Common myeloid progenitor, CD34-positive (primary cell): ENCODE results near the gene SPATA31C1.
A peak's percentile ranks its signal among the peaks of the same experiment; 100 is the strongest.
"Not testable (repeated sequence)": the region's sequence is repeated elsewhere in the genome, so short reads cannot be mapped to it uniquely, and the experiment has no call there.

Experiments
- CTCF ChIA-PET: fragments of 350-600 bp; sonication (Branson Sonifier 250); formaldehyde crosslinking; loops from one replicate; lab custom pipeline; 2021; ENCODE audit warnings: antibody characterized with exemption; lab: Charles Lee
- POLR2A ChIA-PET: fragments of 350-600 bp; sonication (Branson Sonifier 250); formaldehyde crosslinking; loops from one replicate; lab custom pipeline; 2021; ENCODE audit warnings: antibody characterized with exemption; lab: Charles Lee
- DNase-seq, 3 donors: peaks; one replicate each; pipeline versions ENCODE4 v3.0.0 to v3.0.0-alpha.2; 2013
- H3K27ac ChIP-seq, 2 experiments: 1 replicate in 1 of 2; 2 replicates in 1 of 2; pipeline ENCODE4 v1.7.0; 2013; ENCODE audit warnings: inconsistent platforms in 2 of 2, low read length in 2 of 2, mild to moderate bottlenecking in 2 of 2, low read depth in 1 of 2, moderate library complexity in 1 of 2; ENCODE audit not compliant: severe bottlenecking in 2 of 2, insufficient read depth in 1 of 2, poor library complexity in 1 of 2
- H3K27me3 ChIP-seq, 5 experiments: replicated peaks in 2 of 5; 1 replicate in 3 of 5; 2 replicates in 2 of 5; pipeline versions ENCODE4 v1.6.1 to v1.7.0; 2013; ENCODE audit warnings: low read length in 4 of 5, mild to moderate bottlenecking in 2 of 5, moderate library complexity in 2 of 5, inconsistent platforms in 1 of 5; ENCODE audit not compliant: insufficient read depth in 5 of 5, control insufficient read depth in 4 of 5
- H3K36me3 ChIP-seq, 4 experiments: 1 replicate in 2 of 4; 2 replicates in 2 of 4; pipeline versions ENCODE4 v1.6.1 to v1.7.0; 2013; ENCODE audit warnings: low read length in 3 of 4, control low read depth in 1 of 4, mild to moderate bottlenecking in 1 of 4; ENCODE audit not compliant: control insufficient read depth in 4 of 4, insufficient read depth in 4 of 4
- H3K4me1 ChIP-seq, 4 experiments: 1 replicate in 3 of 4; 2 replicates in 1 of 4; pipeline versions ENCODE4 v1.6.1 to v1.7.1; 2013; ENCODE audit warnings: low read length in 3 of 4, mild to moderate bottlenecking in 3 of 4, control low read depth in 1 of 4, inconsistent platforms in 1 of 4, moderate library complexity in 1 of 4; ENCODE audit not compliant: control insufficient read depth in 4 of 4, insufficient read depth in 4 of 4; ENCODE audit errors: control extremely low read depth in 1 of 4
- H3K4me3 ChIP-seq, 7 experiments: 1 replicate in 4 of 7; 2 replicates in 3 of 7; pipeline versions ENCODE4 v1.5.1 to v1.7.0; 2013; ENCODE audit warnings: mild to moderate bottlenecking in 7 of 7, low read length in 6 of 7, moderate library complexity in 6 of 7, inconsistent platforms in 2 of 7, low read depth in 2 of 7, control low read depth in 1 of 7; ENCODE audit not compliant: insufficient read depth in 4 of 7, control insufficient read depth in 1 of 7; ENCODE audit errors: extremely low read depth in 1 of 7
- H3K9me3 ChIP-seq, 5 experiments: 1 replicate in 4 of 5; 2 replicates in 1 of 5; pipeline versions ENCODE4 v1.6.1 to v1.7.1; 2013; ENCODE audit warnings: low read length in 4 of 5, mild to moderate bottlenecking in 2 of 5, inconsistent platforms in 1 of 5, low read depth in 1 of 5, moderate library complexity in 1 of 5; ENCODE audit not compliant: control insufficient read depth in 4 of 5, insufficient read depth in 2 of 5; ENCODE audit errors: control extremely low read depth in 1 of 5
- WGBS: methylation state at CpG from one replicate; pipeline ENCODE4 v1.1.5; 2013; ENCODE audit not compliant: insufficient coverage; 5-methylcytosine and 5-hydroxymethylcytosine counted together

Gene SPATA31C1

GRCh38 chr9:87937352-87937751 lies 19.6 kb downstream of the SPATA31C1 start:
- H3K4me1 ChIP-seq, H3K9me3 ChIP-seq, H3K27me3 ChIP-seq, H3K4me3 ChIP-seq, POLR2A ChIA-PET, CTCF ChIA-PET, H3K27ac ChIP-seq, H3K36me3 ChIP-seq: not testable (repeated sequence)
- DNase-seq, result peak in 1 of 3 donors; percentile 29
- no CpG with 5 or more reads among the region's 12 CpGs for WGBS

DNA sequence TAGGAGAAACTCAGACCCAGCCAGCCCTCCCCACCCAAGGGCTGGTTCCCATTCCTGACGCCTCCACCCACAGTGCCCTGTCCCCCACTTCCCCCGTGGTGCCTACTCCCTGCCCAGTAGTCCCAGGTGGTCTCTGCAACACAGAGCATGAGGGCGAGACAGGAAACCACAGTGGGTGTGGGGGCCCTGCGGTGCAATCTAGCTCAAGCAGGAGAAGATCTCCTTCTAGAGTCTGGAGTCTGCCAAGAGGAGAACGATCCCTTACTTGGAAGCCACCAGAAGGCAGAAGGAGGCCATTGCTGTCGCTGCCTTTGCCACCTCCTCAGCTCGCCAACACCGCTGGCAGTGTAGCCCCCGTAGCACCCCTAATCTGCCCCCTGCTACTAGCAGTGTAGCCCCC lies 20.2 kb downstream of the SPATA31C1 start:
- H3K27ac ChIP-seq, H3K36me3 ChIP-seq, H3K4me3 ChIP-seq, H3K9me3 ChIP-seq, H3K27me3 ChIP-seq, H3K4me1 ChIP-seq, CTCF ChIA-PET, POLR2A ChIA-PET: not testable (repeated sequence)
- DNase-seq, result peak; percentile 9 to 67 (median 48)
- no CpG with 5 or more reads among the region's 9 CpGs for WGBS

DNA sequence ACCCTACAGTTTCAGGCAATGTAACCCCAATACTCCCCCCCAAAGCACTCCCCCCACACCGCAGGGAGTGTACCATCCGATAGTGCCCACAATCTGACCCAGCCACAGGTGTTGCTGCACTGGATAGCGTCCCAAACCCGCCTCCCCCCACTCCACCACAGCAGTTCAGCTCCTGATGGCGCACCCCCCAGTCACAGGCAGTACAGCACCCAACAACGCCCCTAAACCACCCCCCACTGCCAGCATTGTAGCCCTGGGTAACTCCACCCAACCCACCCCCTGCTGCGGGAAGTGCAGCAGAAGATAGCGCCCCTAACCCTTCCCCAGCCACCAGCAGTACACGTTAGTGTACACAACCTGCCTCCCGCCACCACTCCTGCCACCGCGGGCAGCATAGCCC lies 20.6 kb downstream of the SPATA31C1 start:
- peak in 1 of 3 donors; percentile 39 for DNase-seq
- H3K4me1 ChIP-seq, CTCF ChIA-PET, H3K9me3 ChIP-seq, POLR2A ChIA-PET, H3K4me3 ChIP-seq, H3K27me3 ChIP-seq, H3K36me3 ChIP-seq, H3K27ac ChIP-seq: not testable (repeated sequence)
- no CpG with 5 or more reads among the region's 12 CpGs for WGBS

DNA sequence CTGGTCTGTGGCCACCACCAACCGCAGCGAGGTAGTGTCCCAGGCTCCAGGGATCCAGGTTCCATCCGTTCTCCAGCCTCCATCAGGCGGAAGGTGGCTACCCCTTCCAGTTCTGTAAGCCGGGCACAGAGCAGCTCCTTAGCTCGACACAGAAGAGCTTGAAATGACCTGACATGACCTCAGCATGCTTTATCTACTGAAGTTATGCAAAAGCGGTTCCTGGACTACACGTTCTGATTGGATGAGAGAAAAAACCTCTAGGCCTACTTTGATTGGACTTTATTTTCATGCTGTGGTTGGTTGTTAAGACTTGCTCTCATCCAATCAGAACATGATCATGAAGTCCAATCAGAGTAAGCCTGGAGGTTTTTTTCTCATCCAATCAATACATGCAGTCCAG lies 21.3 kb downstream of the SPATA31C1 start:
- CTCF ChIA-PET, H3K27ac ChIP-seq, DNase-seq, H3K27me3 ChIP-seq, H3K36me3 ChIP-seq, H3K4me3 ChIP-seq, POLR2A ChIA-PET, H3K9me3 ChIP-seq, H3K4me1 ChIP-seq: not testable (repeated sequence)
- no CpG with 5 or more reads among the region's 8 CpGs for WGBS

DNA sequence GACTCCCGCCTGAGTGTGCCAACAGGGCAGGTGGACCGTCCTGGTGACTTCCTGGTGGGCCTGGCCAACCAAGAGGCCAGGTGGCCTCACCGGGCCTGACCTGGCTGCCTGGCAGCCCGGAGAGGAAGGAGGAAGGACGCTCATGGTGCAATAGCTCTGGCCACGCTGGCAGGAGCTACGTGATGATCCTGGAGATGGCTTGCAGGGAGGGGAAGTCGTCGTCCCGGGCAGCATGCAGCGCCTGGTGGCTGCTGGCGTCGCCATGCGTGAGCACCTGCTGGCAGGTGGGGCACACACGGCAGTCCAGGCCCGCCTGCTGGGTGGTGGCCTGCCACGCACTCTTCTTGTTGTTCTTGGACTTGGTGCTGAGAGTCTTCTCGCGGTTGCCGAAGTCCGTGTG lies 26.3 kb downstream of the SPATA31C1 start:
- peaks cover 2 to 34% (median 15%) of the 10 kb centered on the region in 5 experiments for H3K27me3 ChIP-seq
- POLR2A ChIA-PET, result no interaction called here
- H3K4me1 ChIP-seq, result no peaks in the 10 kb centered on the region
- H3K27ac ChIP-seq, result no peak overlapping the region
- no peak for DNase-seq
- no peaks in the 10 kb centered on the region for H3K9me3 ChIP-seq
- H3K36me3 ChIP-seq, result no peaks in the 10 kb centered on the region
- H3K4me3 ChIP-seq, result no peak overlapping the region
- 94% methylated on average over 19 of the region's 21 CpGs for WGBS
- CTCF ChIA-PET, result no interaction called here

GRCh38 chr9:87944682-87945081 lies 26.9 kb downstream of the SPATA31C1 start:
- Histone ChIP-seq H3K9me3 (peaks cover 0 to 1% (median 0%) of the 10 kb centered on the region in 5 experiments), H3K4me1 (no peaks in the 10 kb centered on the region), H3K36me3 (no peaks in the 10 kb centered on the region), H3K27ac (no peak overlapping the region), H3K4me3 (no peak overlapping the region), H3K27me3 (peaks cover 2 to 34% (median 15%) of the 10 kb centered on the region in 5 experiments)
- ChIA-PET CTCF (no interaction called here), POLR2A (no interaction called here)
- DNase-seq, result no peak
- WGBS, result 27% methylated on average over 3 of the region's 21 CpGs

DNA sequence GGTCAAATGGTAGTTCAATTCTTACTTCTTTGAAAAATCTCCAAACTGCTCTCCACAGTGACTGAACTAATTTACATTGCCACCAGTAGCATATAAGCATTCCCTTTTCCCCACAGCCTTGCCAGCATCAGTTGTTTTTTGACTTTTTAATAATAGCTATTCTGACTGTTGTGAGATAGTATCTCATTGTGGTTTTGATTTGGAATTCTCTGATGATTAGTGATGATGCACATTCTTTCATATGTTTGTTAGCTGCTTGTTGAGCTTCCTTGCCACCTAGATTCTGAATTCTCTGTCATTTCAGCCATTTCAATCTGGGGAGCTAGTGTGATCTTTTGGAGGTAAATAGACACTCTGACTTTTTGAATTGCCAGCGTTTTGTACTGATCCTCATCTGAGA lies 32.5 kb downstream of the SPATA31C1 start:
- peaks cover 0 to 12% (median 3%) of the 10 kb centered on the region in 5 experiments for H3K9me3 ChIP-seq
- no peak overlapping the region for H3K27ac ChIP-seq
- H3K36me3 ChIP-seq, result no peaks in the 10 kb centered on the region
- H3K27me3 ChIP-seq, result peaks cover 3 to 18% (median 7%) of the 10 kb centered on the region in 5 experiments
- ChIA-PET POLR2A (no interaction called here), CTCF (interaction anchor here (1.3 to 4.1 kb wide), 5 partner anchors 10 to 1060 kb away, joined by 3 to 18 read pairs (median 9); no protein-coding TSS in a partner anchor)
- no CpG with 5 or more reads among the region's 1 CpG for WGBS
- no peak for DNase-seq
- H3K4me3 ChIP-seq, result no peak overlapping the region
- H3K4me1 ChIP-seq, result no peaks in the 10 kb centered on the region
